Measurements from ENCODE around the gene TBC1D24. TPM values are rescaled to one million over a fixed set of nuclear protein-coding genes. Genes with fewer than 3 reads are reported as not detected.
A peak's percentile ranks its signal among the peaks of the same experiment; 100 is the strongest.

Gene TBC1D24
- total and polyA plus RNA-seq, 2 experiments from 2014 or later: 10.2 to 23.6 TPM

DNA sequence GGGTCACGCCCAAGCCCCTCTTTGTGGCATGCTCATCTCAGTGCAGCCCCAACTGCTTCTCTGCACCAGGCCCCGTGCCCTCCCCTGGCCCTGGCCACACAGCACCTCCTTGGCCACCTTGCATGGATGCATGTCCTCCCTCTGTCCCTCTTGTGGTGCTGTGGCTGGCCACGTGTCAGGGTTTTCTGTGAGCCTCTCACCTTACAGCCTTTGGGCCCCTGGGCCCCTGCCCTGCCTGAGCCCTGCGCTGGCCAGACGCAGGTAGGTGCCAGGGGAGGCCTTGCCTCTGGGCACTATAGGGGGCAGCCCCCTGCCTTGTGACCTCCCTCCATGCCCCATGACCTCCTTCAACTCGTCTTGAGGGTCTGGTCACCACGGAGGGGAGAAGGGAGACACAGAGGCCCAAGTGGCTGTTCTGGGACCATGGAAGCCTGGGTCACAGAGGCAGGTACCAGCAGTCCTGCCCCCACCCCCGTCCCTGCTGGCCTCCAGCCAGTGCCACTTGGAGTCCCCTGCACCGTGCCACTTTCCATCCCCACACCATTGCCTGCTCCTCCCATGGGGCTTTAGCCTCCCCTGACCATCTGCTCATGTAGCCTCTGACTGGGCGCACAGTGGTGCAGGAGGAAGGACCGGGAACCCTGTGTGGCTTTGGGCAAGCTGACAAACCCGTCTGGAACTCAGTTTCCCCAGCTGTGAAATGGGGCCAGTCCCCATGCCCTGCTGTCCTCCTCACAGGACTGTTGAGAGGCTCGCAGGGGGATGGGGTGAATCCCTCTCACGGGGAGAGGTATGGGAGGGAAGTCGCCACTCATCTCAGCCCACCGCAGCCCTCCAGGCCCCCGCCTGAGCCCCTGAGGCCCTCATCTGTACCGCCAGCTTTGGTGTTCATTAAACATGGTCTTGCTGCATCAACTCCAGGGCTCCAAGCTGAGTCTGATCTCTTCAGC lies 27.3 kb downstream of the TBC1D24 start:
- H3K9me3 ChIP-seq (ENCODE audit: low read depth): no peaks in the 10 kb centered on the region
- no peak overlapping the region for H3K4me3 ChIP-seq
- peaks cover 9% of the 10 kb centered on the region for H3K4me1 ChIP-seq (ENCODE audit: low read depth)
- no peaks in the 10 kb centered on the region for H3K27me3 ChIP-seq
- H3K27ac ChIP-seq: peak overlapping the region; percentile 16
- DNase-seq (ENCODE audit: low read depth in 1 of 2, low spot score in 1 of 2): no peak
- H3K36me3 ChIP-seq: peaks cover under 1% of the 10 kb centered on the region
- TF ChIP-seq, protein P1, sequence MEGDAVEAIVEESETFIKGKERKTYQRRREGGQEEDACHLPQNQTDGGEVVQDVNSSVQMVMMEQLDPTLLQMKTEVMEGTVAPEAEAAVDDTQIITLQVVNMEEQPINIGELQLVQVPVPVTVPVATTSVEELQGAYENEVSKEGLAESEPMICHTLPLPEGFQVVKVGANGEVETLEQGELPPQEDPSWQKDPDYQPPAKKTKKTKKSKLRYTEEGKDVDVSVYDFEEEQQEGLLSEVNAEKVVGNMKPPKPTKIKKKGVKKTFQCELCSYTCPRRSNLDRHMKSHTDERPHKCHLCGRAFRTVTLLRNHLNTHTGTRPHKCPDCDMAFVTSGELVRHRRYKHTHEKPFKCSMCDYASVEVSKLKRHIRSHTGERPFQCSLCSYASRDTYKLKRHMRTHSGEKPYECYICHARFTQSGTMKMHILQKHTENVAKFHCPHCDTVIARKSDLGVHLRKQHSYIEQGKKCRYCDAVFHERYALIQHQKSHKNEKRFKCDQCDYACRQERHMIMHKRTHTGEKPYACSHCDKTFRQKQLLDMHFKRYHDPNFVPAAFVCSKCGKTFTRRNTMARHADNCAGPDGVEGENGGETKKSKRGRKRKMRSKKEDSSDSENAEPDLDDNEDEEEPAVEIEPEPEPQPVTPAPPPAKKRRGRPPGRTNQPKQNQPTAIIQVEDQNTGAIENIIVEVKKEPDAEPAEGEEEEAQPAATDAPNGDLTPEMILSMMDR (IDR thresholded peaks at IDR 0.05; ENCODE audit: low read depth, low read length): no peak

DNA sequence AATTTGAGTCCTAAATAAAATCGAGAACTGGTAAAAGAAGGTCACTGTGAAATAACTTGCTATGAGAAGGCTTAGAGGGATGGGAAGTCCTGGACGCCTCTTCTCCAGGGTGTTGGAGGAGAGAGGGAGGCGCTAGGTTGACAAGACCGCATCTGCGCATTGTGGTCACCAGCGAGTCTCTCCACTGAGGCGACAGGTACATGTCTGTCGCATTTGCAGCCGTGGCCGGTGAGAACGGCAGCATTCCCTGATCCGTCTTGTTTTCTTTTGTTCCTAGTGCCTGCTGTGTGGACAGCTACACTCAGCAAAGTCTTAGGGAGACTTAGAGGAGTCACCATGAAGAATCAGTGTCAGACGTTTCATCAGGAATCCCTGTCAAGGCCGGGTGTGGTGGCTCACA lies 30.8 kb downstream of the TBC1D24 start:
- H3K4me1 ChIP-seq (ENCODE audit: low read depth): peaks cover 9% of the 10 kb centered on the region
- DNase-seq (ENCODE audit: low read depth in 1 of 2, low spot score in 1 of 2): no peak
- H3K27ac ChIP-seq: peak overlapping the region; percentile 13
- H3K36me3 ChIP-seq: no peaks in the 10 kb centered on the region
- no peak overlapping the region for H3K4me3 ChIP-seq
- no peaks in the 10 kb centered on the region for H3K9me3 ChIP-seq (ENCODE audit: low read depth)
- H3K27me3 ChIP-seq: no peaks in the 10 kb centered on the region
- TF ChIP-seq, protein P1 (IDR thresholded peaks at IDR 0.05; ENCODE audit: low read depth, low read length): no peak

DNA sequence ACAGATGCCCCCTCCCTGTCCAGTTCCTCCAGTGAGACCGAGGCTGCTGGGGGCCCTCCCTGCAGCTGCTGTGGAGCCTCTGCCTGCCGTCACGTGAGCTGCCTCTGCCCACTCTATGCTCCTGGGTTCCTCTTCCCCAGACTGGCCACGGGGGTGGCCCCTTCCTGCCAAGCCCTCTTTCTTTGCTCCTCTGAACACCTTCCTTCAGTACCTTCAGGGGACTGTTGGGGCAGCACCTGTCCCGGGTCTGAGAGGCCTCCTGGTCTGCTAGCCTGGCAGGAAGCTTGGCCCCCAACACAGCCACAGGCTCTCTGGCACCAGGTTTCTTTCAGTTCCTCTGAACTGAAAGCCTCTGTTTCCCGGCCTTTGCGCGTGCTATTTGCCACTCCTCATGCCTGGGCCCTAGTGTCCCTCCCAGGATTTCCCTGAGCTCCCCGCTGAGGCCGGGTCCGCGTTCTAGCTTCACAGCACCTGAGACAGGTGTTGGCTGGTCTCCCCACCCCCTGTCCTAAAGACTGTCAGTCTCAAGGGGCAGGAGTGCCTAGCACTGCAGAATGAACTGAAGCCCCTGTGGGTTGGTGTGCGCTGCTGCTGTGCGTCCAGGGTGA lies 32.2 kb downstream of the TBC1D24 start:
- H3K27ac ChIP-seq: no peak overlapping the region
- H3K36me3 ChIP-seq: no peaks in the 10 kb centered on the region
- TF ChIP-seq, protein P1 (IDR thresholded peaks at IDR 0.05; ENCODE audit: low read depth, low read length): no peak
- H3K27me3 ChIP-seq: no peaks in the 10 kb centered on the region
- peaks cover 13% of the 10 kb centered on the region for H3K4me1 ChIP-seq (ENCODE audit: low read depth)
- H3K4me3 ChIP-seq: no peak overlapping the region
- DNase-seq (ENCODE audit: low read depth in 1 of 2, low spot score in 1 of 2): no peak
- no peaks in the 10 kb centered on the region for H3K9me3 ChIP-seq (ENCODE audit: low read depth)

DNA sequence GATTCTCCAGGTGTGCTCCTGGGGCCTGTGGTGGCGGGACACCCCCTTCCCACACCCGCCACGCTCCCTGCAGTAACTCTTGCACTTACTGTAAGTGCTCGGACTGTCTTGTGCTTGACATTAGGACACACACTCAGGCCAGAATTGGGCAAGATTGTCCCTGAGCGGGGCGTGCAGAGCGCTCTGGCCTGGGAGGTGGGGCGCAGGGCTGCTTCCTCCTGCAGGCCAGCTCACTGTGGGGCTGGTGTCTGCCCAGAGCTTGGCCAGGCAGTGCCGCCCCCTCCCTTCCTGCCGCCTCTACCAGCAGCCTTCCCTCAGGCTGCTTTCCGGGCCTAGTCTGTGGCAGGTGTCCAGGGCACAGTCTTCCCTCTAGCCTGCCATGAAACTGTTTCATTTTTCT lies 32.7 kb downstream of the TBC1D24 start:
- H3K4me1 ChIP-seq (ENCODE audit: low read depth): peaks cover 18% of the 10 kb centered on the region
- no peaks in the 10 kb centered on the region for H3K9me3 ChIP-seq (ENCODE audit: low read depth)
- H3K27ac ChIP-seq: no peak overlapping the region
- no peaks in the 10 kb centered on the region for H3K27me3 ChIP-seq
- TF ChIP-seq, protein P1 (IDR thresholded peaks at IDR 0.05; ENCODE audit: low read depth, low read length): no peak
- H3K36me3 ChIP-seq: no peaks in the 10 kb centered on the region
- no peak for DNase-seq (ENCODE audit: low read depth in 1 of 2, low spot score in 1 of 2)
- H3K4me3 ChIP-seq: no peak overlapping the region

DNA sequence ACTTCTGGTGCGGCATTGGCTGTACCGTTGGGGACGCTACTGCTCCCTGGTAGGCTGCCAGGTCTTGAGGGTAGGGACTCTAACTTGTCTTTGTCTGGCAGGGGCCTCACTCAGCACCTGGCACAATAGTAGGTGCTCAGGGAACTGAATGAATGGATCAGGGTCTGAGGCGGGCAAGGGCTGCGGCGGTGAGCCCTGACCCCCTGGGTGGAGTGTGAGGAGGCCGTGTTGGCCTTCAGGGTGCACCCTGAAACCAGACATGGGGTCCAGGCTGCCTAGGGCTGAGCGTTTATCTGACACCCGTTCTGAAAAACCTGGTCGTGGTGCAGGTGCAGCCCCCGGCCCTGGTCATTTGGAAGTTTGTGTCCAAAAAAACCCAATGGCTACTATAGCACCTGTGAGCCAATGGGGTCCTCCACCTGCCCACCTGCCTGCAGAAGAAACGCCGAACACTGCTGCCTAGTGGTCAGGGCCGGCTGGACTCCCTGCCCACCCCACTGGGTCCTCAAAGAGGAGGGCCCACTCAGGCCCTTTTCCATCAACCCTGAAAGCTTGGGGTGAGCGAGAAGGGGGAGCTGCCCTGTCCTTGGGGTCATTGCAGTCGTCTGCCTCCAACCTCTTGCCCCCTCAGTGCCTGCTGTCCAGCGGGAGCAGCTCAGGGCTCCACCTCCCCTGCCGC lies 33.9 kb downstream of the TBC1D24 start:
- peaks cover 18% of the 10 kb centered on the region for H3K4me1 ChIP-seq (ENCODE audit: low read depth)
- no peaks in the 10 kb centered on the region for H3K9me3 ChIP-seq (ENCODE audit: low read depth)
- DNase-seq (ENCODE audit: low read depth in 1 of 2, low spot score in 1 of 2): no peak
- H3K27ac ChIP-seq: no peak overlapping the region
- H3K36me3 ChIP-seq: no peaks in the 10 kb centered on the region
- H3K27me3 ChIP-seq: no peaks in the 10 kb centered on the region
- H3K4me3 ChIP-seq: no peak overlapping the region
- TF ChIP-seq, protein P1 (IDR thresholded peaks at IDR 0.05; ENCODE audit: low read depth, low read length): no peak
